Cardiac fibroblast (primary cell): ENCODE data around the gene PLTP.

Source experiments
- DNase-seq, 2 donors: peaks; one replicate each; pipeline versions ENCODE4 v3.0.0 to v3.0.0-alpha.2; 2010; ENCODE audit warnings: low read depth in 2 of 2
- H3K4me3 ChIP-seq, 2 donors: replicated peaks in 1 of 2; 1 replicate in 1 of 2; 2 replicates in 1 of 2; pipeline ENCODE4 v1.5.1; 2011; ENCODE audit warnings: low read depth in 2 of 2, low read length in 2 of 2, mild to moderate bottlenecking in 2 of 2, moderate library complexity in 1 of 2
- CTCF ChIP-seq: IDR thresholded peaks from one replicate; pipeline ENCODE4 v1.5.1; 2011; ENCODE audit warnings: low read depth, mild to moderate bottlenecking, low read length, inconsistent platforms

Gene PLTP

GRCh38 chr20:45925821-45926506, 14.0 kb upstream of the PLTP start:
- H3K4me3 ChIP-seq = no peak overlapping the region
- no peak for TF ChIP-seq CTCF
- no peak for DNase-seq

- DNase-seq = peak; percentile 62 to 79
- no peak for TF ChIP-seq CTCF
- no peak overlapping the region for H3K4me3 ChIP-seq
Measured at GRCh38 chr20:45924391-45925261, 12.7 kb upstream of the PLTP start.

GRCh38 chr20:45921337-45922189, 9.6 kb upstream of the PLTP start:
- no peak for TF ChIP-seq CTCF
- DNase-seq = no peak
- no peak overlapping the region for H3K4me3 ChIP-seq

- H3K4me3 ChIP-seq = no peak overlapping the region
- no peak for TF ChIP-seq CTCF
- DNase-seq = no peak
Measured at GRCh38 chr20:45920462-45921336, 8.7 kb upstream of the PLTP start.

- H3K4me3 ChIP-seq = no peak overlapping the region
- no peak for TF ChIP-seq CTCF
- DNase-seq = peak; percentile 87 to 96
Measured at GRCh38 chr20:45919542-45920399, 7.8 kb upstream of the PLTP start.
